Left forelimb (tissue), 1 donor: ENCODE data around the gene SPATA16.
"Not testable (repeated sequence)": the region's sequence is repeated elsewhere in the genome, so short reads cannot be mapped to it uniquely, and the experiment has no call there.

ENCODE experiments used
- DNase-seq: peaks from one replicate; pipeline ENCODE4 v3.0.0-alpha.2; 2018; ENCODE audit warnings: low spot score

The SPATA16 gene

DNA sequence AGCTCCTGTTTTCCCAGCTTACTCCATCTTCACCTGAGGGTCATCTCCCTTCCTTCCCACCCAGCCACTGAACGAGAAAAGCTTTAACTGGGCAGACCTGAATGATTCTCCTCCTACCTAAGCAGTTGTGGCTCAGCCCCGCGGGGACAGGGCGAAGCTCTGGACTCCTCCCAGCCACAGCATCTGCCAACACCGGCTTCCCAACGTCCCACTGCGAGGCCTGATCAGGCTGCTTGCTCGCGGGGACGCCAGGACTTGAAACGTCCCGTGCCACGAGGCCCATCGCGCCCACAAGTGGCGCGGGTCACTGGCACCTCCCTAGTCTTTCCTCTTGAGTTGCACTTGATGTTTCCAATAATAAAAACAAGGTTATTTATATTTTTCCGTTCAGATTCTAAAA, at the start of gene SPATA16:
TSS of gene SPATA16 (minus strand) at position 250 of the 400 bp plus-strand sequence. CDS start 23,504 bp downstream, outside the sequence.
- DNase-seq = no peak

DNA sequence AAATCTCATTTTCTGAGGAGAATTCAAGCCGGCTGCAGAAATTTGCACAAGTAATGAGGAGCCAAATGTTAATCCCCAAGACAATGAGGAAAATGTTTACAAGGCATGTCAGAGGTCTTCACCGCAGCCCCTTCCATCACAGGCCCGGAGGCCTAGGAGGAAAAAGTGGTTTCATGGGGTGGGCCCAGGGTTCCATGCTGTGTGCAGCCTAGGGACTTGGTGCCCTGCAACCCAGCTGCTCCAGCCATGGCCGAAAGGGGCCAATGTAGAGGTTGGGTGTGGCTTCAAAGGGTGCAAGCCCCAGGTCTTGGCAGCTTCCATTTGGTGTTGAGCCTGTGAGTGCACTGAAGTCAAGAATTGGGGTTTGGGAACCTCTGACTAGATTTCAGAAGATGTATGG, 42.0 kb upstream of the SPATA16 start:
- not testable (repeated sequence) for DNase-seq

DNA sequence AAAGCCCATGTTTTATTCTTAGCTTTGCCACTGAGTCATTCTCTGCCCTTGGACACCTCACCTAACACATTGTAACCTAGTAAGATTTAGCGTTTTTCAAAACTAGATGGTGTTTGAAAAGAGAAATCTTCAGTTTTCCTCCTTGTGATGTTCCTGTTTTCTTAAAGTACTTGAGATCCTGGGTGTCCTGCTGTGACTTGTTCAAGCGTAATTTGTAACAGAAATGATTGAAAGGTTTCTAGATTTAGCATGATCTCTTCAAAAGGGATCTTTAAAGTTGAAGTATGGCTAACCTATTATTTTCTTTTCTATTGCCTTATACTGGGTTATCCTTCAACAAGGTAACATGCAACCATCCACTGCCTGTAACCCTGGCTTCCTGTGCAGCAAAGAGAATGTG, 32.6 kb upstream of the SPATA16 start:
- DNase-seq = no peak

DNA sequence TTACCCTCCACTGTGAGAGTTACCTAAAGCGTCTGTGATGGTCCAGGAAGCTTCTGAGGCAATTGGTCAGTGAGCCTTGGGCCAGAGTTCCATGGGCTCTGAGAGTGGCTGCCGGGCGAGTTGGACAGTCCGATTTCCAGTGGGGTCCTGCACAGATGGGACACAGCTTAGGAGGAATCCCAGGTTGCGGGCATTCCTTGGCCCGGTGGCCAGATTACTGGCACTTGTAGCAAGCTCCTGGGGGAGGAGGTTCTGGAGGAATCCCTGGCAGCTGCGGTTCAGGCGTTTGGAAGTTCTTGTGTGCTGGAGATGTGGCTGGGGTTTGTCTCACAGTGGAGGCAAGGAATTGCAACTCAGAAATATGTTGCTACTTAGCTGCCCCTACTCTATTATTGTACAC, 18.1 kb upstream of the SPATA16 start:
- not testable (repeated sequence) for DNase-seq

DNA sequence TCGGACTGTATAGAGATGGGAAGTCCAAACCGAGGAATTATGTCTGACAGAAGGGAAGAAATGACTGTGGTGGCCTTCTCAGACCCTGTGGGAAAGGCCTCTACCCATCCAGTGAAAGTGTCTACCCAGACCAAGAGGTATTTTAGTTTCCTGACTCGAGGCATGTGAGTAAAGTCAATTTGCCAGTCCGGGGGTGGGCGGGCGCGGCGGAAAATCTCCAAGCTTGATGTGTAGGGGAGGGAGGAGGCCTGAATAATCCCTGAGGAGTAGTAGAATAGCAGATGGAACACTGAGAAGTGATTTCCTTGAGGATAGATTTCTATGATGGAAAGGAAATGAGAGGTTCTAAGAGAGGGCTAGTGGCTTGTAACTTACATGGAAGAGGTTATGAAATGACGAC, 15.5 kb upstream of the SPATA16 start:
- DNase-seq = not testable (repeated sequence)

DNA sequence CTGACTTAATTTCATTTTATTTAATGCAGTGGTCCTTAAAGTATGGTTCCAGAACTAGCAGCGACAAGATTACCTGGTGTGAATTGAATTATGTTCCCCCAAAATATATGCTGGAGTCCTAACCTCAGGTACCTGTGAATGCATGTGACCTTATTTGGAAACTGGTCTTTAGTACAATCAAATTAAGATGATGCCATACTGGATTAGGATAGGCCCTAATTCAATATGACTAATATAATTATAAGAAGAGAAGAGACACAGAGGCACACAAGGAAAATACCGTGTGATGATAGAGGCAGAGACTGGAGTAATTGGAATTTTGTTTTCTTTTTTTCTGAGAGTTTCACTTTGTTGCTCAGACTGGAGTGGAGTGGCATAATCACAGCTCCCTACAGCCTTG, 12.6 kb upstream of the SPATA16 start:
- no peak for DNase-seq

DNA sequence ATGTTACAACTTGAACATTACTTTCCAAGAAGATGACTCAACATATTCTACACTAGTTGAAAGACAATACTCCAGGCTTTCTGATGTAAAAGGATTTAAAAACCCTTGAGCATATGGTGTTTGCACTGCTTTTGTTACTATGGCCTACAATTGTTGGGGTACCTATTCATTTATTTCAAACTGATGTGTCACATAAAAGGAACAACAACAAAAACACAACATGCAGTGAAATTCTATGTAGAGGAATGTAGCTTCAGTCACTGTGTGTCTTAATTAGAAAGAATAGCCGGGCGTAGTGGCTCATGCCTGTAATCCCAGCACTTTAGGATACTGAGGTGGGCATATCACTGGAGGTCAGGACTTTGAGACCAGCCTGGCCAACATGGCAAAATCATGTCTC, 1.6 kb downstream of the SPATA16 start:
- no peak for DNase-seq

DNA sequence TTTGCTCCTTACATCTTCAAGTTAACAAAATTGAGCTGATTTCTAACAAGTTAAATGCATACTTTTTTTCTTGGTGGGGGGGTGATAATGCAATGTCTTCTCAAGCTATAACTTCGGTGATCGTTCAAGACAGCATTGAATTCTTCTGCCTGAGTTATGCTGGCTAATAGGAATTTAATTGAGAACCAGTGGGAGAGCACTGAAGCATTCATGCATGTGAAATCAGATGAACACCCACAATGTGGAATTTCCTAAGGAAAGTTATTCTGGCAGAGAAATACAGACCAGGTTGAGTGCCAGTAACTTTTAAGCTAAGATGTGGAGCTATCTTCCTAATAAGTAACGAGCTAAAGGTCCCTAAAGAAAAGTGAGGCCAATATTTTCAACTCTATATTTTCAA, 3.0 kb downstream of the SPATA16 start:
- no peak for DNase-seq

- no peak for DNase-seq
These were observed 6.0 kb downstream of the SPATA16 start for GRCh38 chr3:173135059-173135458.

- DNase-seq = no peak
These were observed 12.4 kb downstream of the SPATA16 start for GRCh38 chr3:173128633-173129032.

DNA sequence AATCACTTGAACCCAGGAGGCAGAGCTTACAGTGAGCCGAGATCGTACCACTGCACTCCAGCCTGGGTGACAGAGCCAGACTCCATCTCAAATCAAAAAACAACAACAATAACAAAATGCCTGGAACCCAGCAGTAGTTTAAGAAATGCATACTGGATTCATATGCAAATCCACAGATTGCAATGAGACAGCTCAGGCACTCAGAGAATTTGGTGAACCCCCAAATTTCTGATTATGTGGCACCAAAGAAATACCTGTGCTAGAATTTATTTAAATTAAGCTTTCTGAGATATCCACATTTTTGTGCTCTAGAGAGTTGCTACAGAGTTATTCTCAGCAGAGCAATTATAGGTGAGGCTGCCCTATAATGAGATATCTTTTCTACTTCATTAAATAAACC, 29.7 kb downstream of the SPATA16 start:
- no peak for DNase-seq

- no peak for DNase-seq
These were observed 31.9 kb downstream of the SPATA16 start for GRCh38 chr3:173109143-173109542.

DNA sequence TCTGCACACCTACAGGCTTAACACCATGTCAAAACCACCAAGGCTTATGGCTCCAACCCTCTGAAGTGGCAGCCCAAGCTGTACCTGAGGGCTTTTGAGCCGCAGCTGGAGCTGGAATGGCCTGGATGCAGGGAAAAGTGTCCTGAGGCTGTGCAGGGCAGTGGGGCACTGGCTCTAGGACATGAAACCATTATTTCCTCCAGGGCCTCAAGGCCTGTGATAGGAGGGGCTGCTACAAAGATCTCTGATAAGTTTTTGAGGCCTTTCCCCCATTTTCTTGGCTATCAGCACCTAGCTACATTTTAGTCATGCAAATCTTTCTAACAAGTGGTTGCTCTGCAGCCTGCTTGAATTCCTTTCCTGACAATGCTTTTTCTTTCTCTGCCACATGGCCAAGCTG, 37.6 kb downstream of the SPATA16 start:
- no peak for DNase-seq

DNA sequence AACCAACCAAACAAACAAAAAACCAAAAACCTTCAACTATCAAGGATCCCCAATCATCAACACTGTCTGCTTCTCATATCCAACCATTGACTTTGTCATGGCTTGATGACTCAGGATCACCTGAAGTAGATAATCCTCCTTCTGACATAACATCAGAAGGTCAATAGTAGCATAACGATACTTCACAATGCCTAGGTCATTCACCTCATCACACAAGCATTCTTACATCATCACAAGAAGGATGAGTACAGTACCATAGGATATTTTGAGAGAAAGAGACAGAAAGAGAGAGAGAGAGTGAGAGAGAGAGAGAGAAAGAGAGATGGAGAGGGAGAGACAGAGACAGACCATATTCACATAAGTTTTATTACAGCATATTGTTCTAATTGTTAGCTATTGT, 42.1 kb downstream of the SPATA16 start:
- no peak for DNase-seq

DNA sequence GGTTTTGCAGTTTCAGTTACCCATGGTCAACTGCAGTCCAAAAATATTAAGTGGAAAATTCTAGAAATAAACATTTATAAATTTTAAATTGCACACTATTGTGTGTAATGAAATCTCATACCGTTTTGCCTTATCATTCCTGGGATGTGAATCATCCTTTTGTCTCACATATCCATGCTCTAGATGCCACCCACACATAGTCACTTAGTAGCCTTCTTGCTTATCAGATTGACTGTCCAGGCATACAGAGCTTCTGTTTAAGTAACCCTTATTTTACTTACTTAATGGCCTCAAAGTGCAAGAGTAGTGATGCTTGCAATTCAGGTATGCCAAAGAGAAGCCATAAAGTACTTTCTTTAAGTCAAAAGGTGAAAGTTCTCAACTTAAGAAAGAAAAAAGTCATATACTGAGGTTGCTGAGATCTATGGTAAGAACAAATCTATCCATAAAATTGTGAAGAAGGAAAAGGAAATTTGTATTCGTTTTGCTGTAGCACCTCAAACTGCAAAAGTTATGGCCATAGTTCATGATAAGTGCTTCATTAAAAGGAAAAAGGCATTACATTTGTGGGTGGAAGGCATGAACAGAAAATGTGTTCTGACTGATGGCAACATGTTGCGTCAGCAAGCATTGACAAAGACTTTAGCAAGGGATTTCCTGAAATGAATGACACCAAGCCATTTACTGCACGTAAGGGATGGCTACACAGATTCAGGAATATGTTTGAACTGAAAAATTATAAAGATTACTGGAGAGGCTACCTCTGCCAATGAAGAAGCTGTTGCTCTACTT, 43.8 kb downstream of the SPATA16 start:
- no peak for DNase-seq

GRCh38 chr3:173096140-173096539, 44.9 kb downstream of the SPATA16 start:
- DNase-seq = no peak

GRCh38 chr3:173092038-173092437, 49.0 kb downstream of the SPATA16 start:
- no peak for DNase-seq

DNA sequence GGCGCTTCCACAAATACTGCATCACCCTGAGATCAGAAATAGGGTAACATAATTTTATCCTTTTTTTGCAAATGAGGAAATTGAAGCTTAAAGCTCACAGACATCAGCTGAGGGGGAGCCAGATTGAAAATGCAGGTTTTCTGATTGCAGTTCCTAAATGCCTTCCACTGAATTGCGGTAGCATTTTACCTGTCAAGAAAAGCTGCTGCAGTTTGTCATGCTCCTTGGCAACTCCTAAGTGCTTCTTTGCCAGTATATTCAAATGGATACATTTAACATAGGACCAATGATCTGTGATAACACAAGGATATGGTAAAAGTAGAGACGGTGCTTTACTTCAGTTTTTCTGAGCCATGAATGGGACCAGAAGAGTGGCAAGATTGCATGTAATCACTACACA, 50.5 kb downstream of the SPATA16 start:
- DNase-seq = no peak

GRCh38 chr3:173089283-173089682, 51.8 kb downstream of the SPATA16 start:
- DNase-seq = no peak

DNA sequence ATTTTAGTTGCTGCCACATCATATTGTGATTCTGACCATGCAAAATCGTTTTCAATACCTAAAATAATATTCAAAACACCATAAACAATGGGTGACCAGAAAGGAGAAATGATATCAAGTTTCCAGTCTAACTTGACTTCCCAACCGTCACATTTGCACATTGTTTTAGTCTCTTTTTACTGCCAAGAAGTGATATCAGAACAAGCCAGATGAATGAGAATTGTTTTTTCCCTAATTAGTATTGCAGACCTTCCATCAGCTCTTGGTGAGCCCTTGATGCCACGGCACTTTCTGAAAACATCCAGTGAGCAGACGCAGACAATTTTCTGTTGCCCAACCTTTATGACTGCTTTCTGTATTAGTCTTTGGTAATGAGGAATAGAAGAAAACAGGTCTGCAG, 62.5 kb downstream of the SPATA16 start:
- DNase-seq = no peak

DNA sequence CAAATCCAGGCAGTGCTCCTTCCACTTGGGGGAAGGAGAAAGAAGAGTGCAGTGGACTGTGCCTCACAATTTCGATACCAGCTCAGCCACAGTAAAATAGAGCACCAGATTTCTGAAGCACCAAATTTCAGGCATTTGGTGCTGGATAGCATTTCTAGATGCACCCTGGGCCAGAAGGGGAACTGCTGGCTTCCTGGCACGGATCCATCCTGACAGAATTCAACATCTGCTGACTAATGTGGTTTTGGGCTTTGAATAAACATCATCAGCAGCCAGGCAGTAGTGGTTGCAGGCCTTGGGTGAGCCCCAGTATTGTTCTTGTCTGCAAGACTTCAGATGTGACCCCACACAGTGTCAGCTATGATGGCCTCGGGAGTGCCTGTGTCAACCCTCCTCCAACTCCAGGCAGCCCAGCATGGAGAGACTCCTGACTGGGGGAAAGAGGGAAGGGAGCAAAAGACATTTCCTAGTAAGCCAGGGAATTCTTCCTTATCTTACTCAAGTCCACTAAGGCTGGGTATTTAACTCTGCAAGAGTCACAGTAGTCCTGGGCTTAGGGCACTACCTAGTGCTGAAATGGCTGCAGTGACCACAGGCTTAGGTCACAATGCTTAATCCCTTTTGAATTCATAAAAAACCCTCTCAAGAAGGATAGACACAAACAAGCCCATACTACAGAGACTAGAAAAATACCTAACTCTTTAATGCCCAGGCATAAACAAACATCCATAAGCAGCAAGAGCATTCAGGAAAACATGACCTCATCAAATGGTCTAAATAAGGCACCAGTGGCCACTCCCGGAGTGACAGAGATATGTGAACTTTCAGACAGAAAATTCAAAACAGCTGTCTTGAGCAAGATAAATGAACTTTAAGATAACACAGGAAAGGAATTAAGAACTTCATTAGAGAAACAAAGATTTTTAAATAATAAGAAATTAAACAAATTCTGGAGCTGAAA, 74.7 kb downstream of the SPATA16 start:
- DNase-seq = no peak

- DNase-seq = no peak
These were observed 75.5 kb downstream of the SPATA16 start for GRCh38 chr3:173065543-173065981.

DNA sequence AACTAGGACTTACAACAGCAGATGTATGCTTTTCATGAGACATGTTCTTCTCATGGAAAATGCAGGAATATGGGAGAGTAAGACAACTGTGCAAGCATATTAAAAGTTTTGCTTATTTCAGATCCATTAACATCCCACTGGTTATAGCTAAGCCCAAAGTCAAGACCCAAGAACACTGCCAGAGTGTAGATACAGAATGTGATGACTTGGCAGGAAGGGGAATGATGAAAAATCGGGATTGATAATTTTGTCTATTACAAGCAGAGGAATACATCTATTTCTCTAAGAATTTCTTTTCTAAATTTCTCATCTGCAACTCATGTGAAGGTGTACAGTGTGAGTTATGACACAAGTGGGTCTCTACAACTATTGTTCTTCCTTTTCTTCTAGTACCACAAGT, 76.4 kb downstream of the SPATA16 start:
- DNase-seq = no peak
